ENCODE measurements around the gene GPATCH4.

GPATCH4 gene

GRCh38 chr1:156583821-156584622, 17.3 kb downstream of the GPATCH4 start:
- no peak overlapping the region for H3K4me3 ChIP-seq (ENCODE audit: low read length)
- DNase-seq (ENCODE audit: low read depth), result no peak
- peak; percentile 96 for TF ChIP-seq CTCF (conservative IDR thresholded peaks at IDR 0.05; ENCODE audit: low read depth, low read length)

GRCh38 chr1:156582388-156583017, 18.8 kb downstream of the GPATCH4 start:
- H3K4me3 ChIP-seq (ENCODE audit: low read length), result no peak overlapping the region
- TF ChIP-seq CTCF (conservative IDR thresholded peaks at IDR 0.05; ENCODE audit: low read depth, low read length), result no peak
- DNase-seq (ENCODE audit: low read depth), result no peak

- TF ChIP-seq CTCF (conservative IDR thresholded peaks at IDR 0.05; ENCODE audit: low read depth, low read length), result no peak
- no peak overlapping the region for H3K4me3 ChIP-seq (ENCODE audit: low read length)
- DNase-seq (ENCODE audit: low read depth), result no peak
Measured at GRCh38 chr1:156581661-156582387, 19.5 kb downstream of the GPATCH4 start.

GRCh38 chr1:156579472-156579871, 21.8 kb downstream of the GPATCH4 start, which contains the start of gene TTC24:
TSS of gene TTC24 (plus strand) at chr1:156579723. CDS start at chr1:156581365, 1,642 bp downstream.
- no peak for DNase-seq (ENCODE audit: low read depth)
- no peak for TF ChIP-seq CTCF (conservative IDR thresholded peaks at IDR 0.05; ENCODE audit: low read depth, low read length)
- no peak within 1 kb of the TSS for H3K4me3 ChIP-seq (ENCODE audit: low read length)

GRCh38 chr1:156578055-156578454, 23.2 kb downstream of the GPATCH4 start:
- H3K4me3 ChIP-seq (ENCODE audit: low read length), result no peak overlapping the region
- DNase-seq (ENCODE audit: low read depth), result no peak
- TF ChIP-seq CTCF (conservative IDR thresholded peaks at IDR 0.05; ENCODE audit: low read depth, low read length), result no peak

- no peak for TF ChIP-seq CTCF (conservative IDR thresholded peaks at IDR 0.05; ENCODE audit: low read depth, low read length)
Measured at GRCh38 chr1:156577550-156577949, 23.7 kb downstream of the GPATCH4 start.

More at GRCh38 chr1:156577550-156577949, 23.7 kb downstream of the GPATCH4 start:
- no peak for DNase-seq (ENCODE audit: low read depth)
- no peak overlapping the region for H3K4me3 ChIP-seq (ENCODE audit: low read length)

Measured in retinal pigment epithelial cell (primary cell).